Measurements from ENCODE around the gene SLC36A4. TPM values are rescaled to one million over a fixed set of nuclear protein-coding genes. Genes with fewer than 3 reads are reported as not detected.

Gene SLC36A4
- total RNA-seq, 1 experiment from 2014 or later: 21.1 TPM

GRCh38 chr11:93193731-93194130 lies 4.1 kb downstream of the SLC36A4 start:
- POLR2A ChIA-PET: no interaction called here
- no peak overlapping the region for H3K27ac ChIP-seq (ENCODE audit: low read depth, low read length)

More at GRCh38 chr11:93193731-93194130, 4.1 kb downstream of the SLC36A4 start:
- Histone ChIP-seq H3K27me3 (ENCODE audit: insufficient read depth, low read length) (no peaks in the 10 kb centered on the region), H3K4me1 (ENCODE audit: control insufficient read depth in 1 of 2, insufficient read depth in 2 of 2, low read length in 2 of 2) (peaks cover 0 to 15% of the 10 kb centered on the region in 2 experiments; a peak in 2 of 4 replicates), H3K79me2 (ENCODE audit: insufficient read depth, low read length) (peaks cover 67% of the 10 kb centered on the region), H3K9me2 (ENCODE audit: insufficient read depth) (no peaks in the 10 kb centered on the region), H2AFZ (ENCODE audit: low read depth, low read length, poor library complexity, severe bottlenecking) (no peak overlapping the region), H3K9me3 (ENCODE audit: control insufficient read depth in 1 of 2, insufficient read depth in 1 of 2, low read depth in 1 of 2, low read length in 2 of 2) (no peaks in the 10 kb centered on the region), H3K4me3 (replicated peaks in 1 of 2; ENCODE audit: low read depth in 1 of 2, low read length in 2 of 2) (no peak overlapping the region), H3K9ac (ENCODE audit: low read length) (no peak overlapping the region), H3K4me2 (ENCODE audit: low read length) (no peak overlapping the region), H3K36me3 (ENCODE audit: control insufficient read depth in 1 of 2, insufficient read depth in 2 of 2, low read length in 2 of 2) (no peaks in the 10 kb centered on the region), H4K20me1 (ENCODE audit: insufficient read depth) (no peaks in the 10 kb centered on the region)
- DNase-seq (ENCODE audit: low read depth, low spot score) (no peak), ATAC-seq (no peak)
- TF ChIP-seq TCF7L2 (IDR thresholded peaks at IDR 0.05; ENCODE audit: borderline replicate concordance, extremely low read depth, insufficient read depth, insufficient read length): no peak
- no peak for TF ChIP-seq REST (IDR thresholded peaks at IDR 0.05; ENCODE audit: low read depth)
- TF ChIP-seq ATF3 (IDR thresholded peaks at IDR 0.05): no peak
- TF ChIP-seq SP1 (IDR thresholded peaks at IDR 0.05; ENCODE audit: low read depth): no peak
- no peak for TF ChIP-seq YY1 (IDR thresholded peaks at IDR 0.05; ENCODE audit: extremely low read depth, insufficient replicate concordance, low read depth, low read length)
- no peak for TF ChIP-seq CEBPB (IDR thresholded peaks at IDR 0.05; ENCODE audit: low read depth)
- TF ChIP-seq FOSL1 (IDR thresholded peaks at IDR 0.05; ENCODE audit: low read depth): no peak
- no peak for TF ChIP-seq ZNF274 (IDR thresholded peaks at IDR 0.05; ENCODE audit: low read depth, low read length)
- TF ChIP-seq CTCF (IDR thresholded peaks at IDR 0.05 in 2 of 3, conservative IDR thresholded peaks at IDR 0.05 in 1 of 3; ENCODE audit: borderline replicate concordance in 1 of 3, insufficient read depth in 1 of 3, low read depth in 2 of 3, low read length in 2 of 3): no peak
- TF ChIP-seq ELF1 (IDR thresholded peaks at IDR 0.05; ENCODE audit: borderline replicate concordance, low read depth): no peak
- no peak for TF ChIP-seq SRF (IDR thresholded peaks at IDR 0.05; ENCODE audit: low read depth)
- no peak for TF ChIP-seq EZH2phosphoT487 (IDR thresholded peaks at IDR 0.05; ENCODE audit: borderline replicate concordance)
- no peak for TF ChIP-seq JUND (IDR thresholded peaks at IDR 0.05)
- no peak for TF ChIP-seq ZBTB33 (IDR thresholded peaks at IDR 0.05; ENCODE audit: extremely low read depth, insufficient replicate concordance, low read length)
- no peak for TF ChIP-seq POLR2A (IDR thresholded peaks at IDR 0.05; ENCODE audit: borderline replicate concordance, extremely low read depth, insufficient read depth, insufficient read length)
- TF ChIP-seq RAD21 (IDR thresholded peaks at IDR 0.05; ENCODE audit: low read depth): no peak
- no peak for TF ChIP-seq SIN3A (IDR thresholded peaks at IDR 0.05; ENCODE audit: low read depth)
- no peak for TF ChIP-seq CBX3 (IDR thresholded peaks at IDR 0.05; ENCODE audit: low read depth)
- intact Hi-C loops (cut with micrococcal nuclease): no loop called here
- ChIA-PET CTCF (no interaction called here), RAD21 (ENCODE audit: low non-redundant PET in 1 of 2, low total read pairs in 2 of 2, uncharacterized antibody in 2 of 2, unreplicated experiment in 2 of 2) (no interaction called here)
- no TSS peak for BruUV-seq (replicated peaks)
